ENCODE results near the gene TMEM106C. TPM values are rescaled to one million over a fixed set of nuclear protein-coding genes. Genes with fewer than 3 reads are reported as not detected.
A peak's percentile ranks its signal among the peaks of the same experiment; 100 is the strongest.

Gene TMEM106C
- total RNA-seq = 10 to 100 TPM; 18.8 to 57.8 TPM
- 10 to 100 TPM; 16.2 to 31.5 TPM for polyA plus RNA-seq

DNA sequence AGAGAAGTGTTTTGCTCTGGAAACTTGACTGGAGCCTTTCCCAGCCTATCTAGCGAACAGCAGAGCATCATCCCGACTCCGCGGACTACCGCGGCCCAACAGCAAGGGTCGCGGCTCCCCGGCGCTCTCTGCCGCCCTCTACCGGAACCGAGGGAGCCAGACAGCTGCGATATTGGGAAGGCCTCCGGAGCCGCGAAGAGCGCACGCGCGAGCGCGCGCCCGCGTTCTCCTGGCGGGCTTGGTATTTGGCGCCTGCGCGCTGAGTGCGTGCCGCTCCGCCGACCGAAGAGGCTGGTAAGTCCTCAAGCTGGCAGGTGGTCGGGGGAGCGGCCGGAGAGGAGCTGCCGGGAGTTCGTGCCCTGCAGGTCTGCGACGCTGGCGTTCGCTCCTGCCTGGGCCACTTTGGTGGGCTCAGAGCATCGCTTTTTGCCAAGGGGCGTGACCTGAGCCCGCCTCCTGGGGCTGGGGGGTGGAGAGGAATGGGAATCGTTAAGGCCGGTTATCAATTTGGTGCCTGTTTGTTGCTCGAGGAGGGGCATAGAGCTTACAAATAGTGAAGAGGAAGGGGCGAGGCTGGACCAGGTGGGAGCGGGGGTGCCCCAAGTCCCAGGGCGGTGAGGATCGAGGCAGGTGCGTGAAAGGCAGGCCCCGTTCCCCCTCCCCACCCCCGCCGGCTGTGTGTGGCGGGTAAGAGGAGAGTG, at the start of gene TMEM106C:
TSS of gene TMEM106C (plus strand) at position 257 of the 701 bp plus-strand sequence. CDS start 641 bp downstream, outside the sequence.
- Histone ChIP-seq H3K4me3 (ENCODE audit: low read depth in 1 of 3, low read length in 3 of 3) (peak within 1 kb of the TSS; percentile 68 to 77 (median 71)), H3K36me3 (ENCODE audit: control insufficient read depth in 4 of 4, insufficient read depth in 3 of 4, low read depth in 1 of 4, low read length in 3 of 4) (peaks cover 0 to 9% (median 0%) of the 10 kb centered on the region in 4 donors), H3K27ac (ENCODE audit: low read depth in 1 of 2, low read length in 2 of 2) (peak within 1 kb of the TSS in 1 of 2 donors; percentile 1), H3K4me1 (ENCODE audit: control insufficient read depth in 4 of 4, insufficient read depth in 4 of 4, low read length in 3 of 4) (peaks cover 0 to 8% (median 6%) of the 10 kb centered on the region in 4 donors), H3K27me3 (ENCODE audit: control insufficient read depth in 4 of 4, insufficient read depth in 4 of 4, low read length in 3 of 4) (no peaks in the 10 kb centered on the region), H3K9me3 (ENCODE audit: control insufficient read depth in 4 of 4, low read length in 3 of 4) (no peaks in the 10 kb centered on the region), H3K9ac (ENCODE audit: low read depth in 1 of 2, low read length in 2 of 2) (peak within 1 kb of the TSS in 1 of 2 donors; percentile 10)
- TF ChIP-seq YY1 (IDR thresholded peaks at IDR 0.05) (no peak), HNF4A (conservative IDR thresholded peaks at IDR 0.05) (no peak), JUND (IDR thresholded peaks at IDR 0.05) (no peak), HNF4G (IDR thresholded peaks at IDR 0.05) (no peak), TAF1 (conservative IDR thresholded peaks at IDR 0.05) (no peak), RXRA (IDR thresholded peaks at IDR 0.05) (peak in 1 of 2 donors; percentile 29), FOXA2 (IDR thresholded peaks at IDR 0.05) (no peak), GABPA (IDR thresholded peaks at IDR 0.05 in 1 of 2, conservative IDR thresholded peaks at IDR 0.05 in 1 of 2) (peak in 1 of 2 donors; percentile 33), ATF3 (IDR thresholded peaks at IDR 0.05) (no peak), REST (IDR thresholded peaks at IDR 0.05) (no peak), EGR1 (IDR thresholded peaks at IDR 0.05; ENCODE audit: low read depth in 2 of 2) (no peak), ZBTB33 (IDR thresholded peaks at IDR 0.05) (no peak), FOXA1 (IDR thresholded peaks at IDR 0.05) (no peak), RAD21 (IDR thresholded peaks at IDR 0.05) (peak; percentile 83 to 88), SP1 (IDR thresholded peaks at IDR 0.05) (peak; percentile 6), NR2F2 (IDR thresholded peaks at IDR 0.05) (peak; percentile 49)
- TF ChIP-seq, protein P1, sequence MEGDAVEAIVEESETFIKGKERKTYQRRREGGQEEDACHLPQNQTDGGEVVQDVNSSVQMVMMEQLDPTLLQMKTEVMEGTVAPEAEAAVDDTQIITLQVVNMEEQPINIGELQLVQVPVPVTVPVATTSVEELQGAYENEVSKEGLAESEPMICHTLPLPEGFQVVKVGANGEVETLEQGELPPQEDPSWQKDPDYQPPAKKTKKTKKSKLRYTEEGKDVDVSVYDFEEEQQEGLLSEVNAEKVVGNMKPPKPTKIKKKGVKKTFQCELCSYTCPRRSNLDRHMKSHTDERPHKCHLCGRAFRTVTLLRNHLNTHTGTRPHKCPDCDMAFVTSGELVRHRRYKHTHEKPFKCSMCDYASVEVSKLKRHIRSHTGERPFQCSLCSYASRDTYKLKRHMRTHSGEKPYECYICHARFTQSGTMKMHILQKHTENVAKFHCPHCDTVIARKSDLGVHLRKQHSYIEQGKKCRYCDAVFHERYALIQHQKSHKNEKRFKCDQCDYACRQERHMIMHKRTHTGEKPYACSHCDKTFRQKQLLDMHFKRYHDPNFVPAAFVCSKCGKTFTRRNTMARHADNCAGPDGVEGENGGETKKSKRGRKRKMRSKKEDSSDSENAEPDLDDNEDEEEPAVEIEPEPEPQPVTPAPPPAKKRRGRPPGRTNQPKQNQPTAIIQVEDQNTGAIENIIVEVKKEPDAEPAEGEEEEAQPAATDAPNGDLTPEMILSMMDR (IDR thresholded peaks at IDR 0.05; ENCODE audit: low read depth, low read length, missing input control) = peak; percentile 94
- TF ChIP-seq, protein P2, sequence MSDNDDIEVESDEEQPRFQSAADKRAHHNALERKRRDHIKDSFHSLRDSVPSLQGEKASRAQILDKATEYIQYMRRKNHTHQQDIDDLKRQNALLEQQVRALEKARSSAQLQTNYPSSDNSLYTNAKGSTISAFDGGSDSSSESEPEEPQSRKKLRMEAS (IDR thresholded peaks at IDR 0.05) = no peak
- under 1% methylated on average over 59 of the region's 59 CpGs for WGBS
- DNase-seq (ENCODE audit: low spot score) = peak; percentile 94

Data from liver (tissue), 9 donors.